Left hindlimb (tissue), 1 donor: ENCODE results near the gene CFAP97D1.

Experiments
- DNase-seq: peaks from one replicate; pipeline ENCODE4 v3.0.0-alpha.2; 2018

CFAP97D1 gene

GRCh38 chr17:43830510-43831140, 50.4 kb downstream of the CFAP97D1 start:
- no peak for DNase-seq

- no peak for DNase-seq
These were observed 51.4 kb downstream of the CFAP97D1 start for GRCh38 chr17:43831633-43832032.

GRCh38 chr17:43832168-43832975, 52.1 kb downstream of the CFAP97D1 start:
- DNase-seq, result peak; percentile 65

GRCh38 chr17:43832976-43833829, 53.0 kb downstream of the CFAP97D1 start, which contains the start of gene MPP3:
Gene MPP3, minus strand, starts transcription at chr17:43833146. Its CDS starts 1,240 bp downstream, at chr17:43831906.
- peak; percentile 76 for DNase-seq

- DNase-seq, result no peak
These were observed 53.9 kb downstream of the CFAP97D1 start for GRCh38 chr17:43834106-43834505.
